Esophagus squamous epithelium (tissue), 5 donors: Measurements from ENCODE around the gene SMURF2. TPM values are rescaled to one million over a fixed set of nuclear protein-coding genes. Genes with fewer than 3 reads are reported as not detected.

Experiments used
- DNase-seq: peaks from one replicate; lab custom pipeline; 2025; lab: John Stamatoyannopoulos, UW
- H3K27ac ChIP-seq, 4 donors: fragments of 200-600 bp; sonication (generic); one replicate each; pipeline ENCODE4 v1.5.1; 2016 to 2019; ENCODE audit warnings: mild to moderate bottlenecking in 1 of 4
- H3K27me3 ChIP-seq, 4 donors: fragments of 200-600 bp; sonication (generic); 1 replicate in 3 of 4; 2 replicates in 1 of 4; pipeline versions ENCODE4 v1.5.1 to v1.6.0; 2017 to 2021; ENCODE audit warnings: antibody characterized with exemption in 1 of 4
- H3K36me3 ChIP-seq, 3 donors: fragments of 200-600 bp; sonication (generic); one replicate each; pipeline ENCODE4 v1.5.1; 2016 to 2019
- H3K4me1 ChIP-seq, 3 donors: fragments of 200-600 bp; sonication (generic); one replicate each; pipeline ENCODE4 v1.5.1; 2017 to 2019
- H3K4me3 ChIP-seq, 4 donors: fragments of 200-600 bp; sonication (generic); 1 replicate in 3 of 4; 2 replicates in 1 of 4; pipeline ENCODE4 v1.5.1; 2016 to 2019; ENCODE audit warnings: mild to moderate bottlenecking in 2 of 4, moderate library complexity in 1 of 4
- H3K9me3 ChIP-seq, 3 donors: fragments of 200-600 bp; sonication (generic); one replicate each; pipeline ENCODE4 v1.5.1; 2016 to 2019
- POLR2A ChIP-seq, 4 donors: fragments of 450-650 bp; IDR thresholded peaks; one replicate each; pipeline ENCODE4 v1.6.1; 2017; ENCODE audit warnings: antibody characterized with exemption in 4 of 4, mild to moderate bottlenecking in 4 of 4, moderate library complexity in 3 of 4
- WGBS, 2 donors: methylation state at CpG; one replicate each; pipeline ENCODE4 v1.1.5; 2018; 5-methylcytosine and 5-hydroxymethylcytosine counted together
- intact Hi-C: fragments of 100-400 bp; cut with DNase I; formaldehyde crosslinking; loops from one replicate; pipeline ENCODE4 v1.15.0; 2022
- total RNA-seq, 4 donors: library from RNA; depleted of rRNA; stranded (reverse); fragments of >200 nt; gene quantifications; one replicate each; pipeline ENCODE4 v1.1.0, GENCODE V29; 2016
- TF ChIP-seq, protein P1 (sequence below), 6 experiments: fragments of 450-650 bp in 4 of 6; fragments of 200-600 bp in 2 of 6; sonication (generic) in 2 of 6; IDR thresholded peaks; one replicate each; pipeline ENCODE4 v1.5.1; 2016 to 2019; ENCODE audit warnings: antibody characterized with exemption in 6 of 6, mild to moderate bottlenecking in 4 of 6, moderate library complexity in 4 of 6
- donor health status: DM: yes; HTN: yes; CAD: no.

The SMURF2 gene
- total RNA-seq, 4 donors from 2014 or later = 7.0 to 22.7 (median 13.0) TPM

DNA sequence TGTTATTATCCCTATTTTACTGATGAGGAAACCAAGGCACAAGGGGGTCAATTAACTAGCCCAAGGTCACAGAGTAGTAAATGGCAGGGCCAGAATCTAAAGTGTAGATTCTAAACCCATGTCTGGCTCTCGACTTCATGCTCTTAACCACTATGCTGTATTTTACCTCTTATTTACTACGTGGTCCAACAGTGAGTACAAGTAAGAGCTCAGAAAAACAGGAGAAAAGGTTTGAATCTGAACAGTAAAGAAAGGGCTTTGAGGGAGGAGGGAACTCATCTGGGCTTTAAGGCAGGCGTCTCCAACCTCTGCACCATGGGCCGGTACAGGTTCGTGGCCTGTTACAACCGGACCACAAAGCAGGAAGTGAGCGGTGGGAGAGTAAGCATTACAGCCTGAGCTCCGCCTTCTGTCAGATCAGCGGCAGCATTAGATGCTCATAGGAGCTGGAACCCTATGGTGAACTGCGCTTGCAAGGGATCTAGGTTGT lies 62.9 kb downstream of the SMURF2 start:
- intact Hi-C loops = no loop called here

DNA sequence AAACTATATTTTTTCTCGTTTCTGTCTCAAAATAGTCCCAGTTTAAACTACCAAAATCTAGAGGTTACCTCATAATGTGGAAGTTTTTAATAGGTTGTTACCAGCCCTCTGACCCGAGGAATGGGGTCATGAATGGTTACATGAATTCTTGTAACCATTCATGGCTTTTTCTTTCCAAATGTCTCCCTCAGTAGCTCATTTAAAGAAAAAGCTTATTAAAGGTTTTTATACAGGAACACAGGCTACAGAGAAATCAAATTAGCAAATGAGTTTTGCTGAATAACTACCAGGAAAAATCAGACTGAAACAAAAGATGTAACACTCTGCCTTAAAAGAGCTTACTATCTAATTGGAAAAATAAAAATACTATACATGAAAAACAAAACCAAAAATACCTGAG lies 63.4 kb downstream of the SMURF2 start:
- intact Hi-C loops = no loop called here
- H3K36me3 ChIP-seq = peaks cover 0 to 36% (median 0%) of the 10 kb centered on the region in 3 donors
- 77 to 79% methylated on average over 2 of the region's 2 CpGs for WGBS, 2 donors
- no peaks in the 10 kb centered on the region for H3K27me3 ChIP-seq
- no peak overlapping the region for H3K27ac ChIP-seq
- DNase-seq = no peak
- H3K4me1 ChIP-seq = peaks cover 0 to 9% (median 0%) of the 10 kb centered on the region in 3 donors
- no peak overlapping the region for H3K4me3 ChIP-seq
- no peaks in the 10 kb centered on the region for H3K9me3 ChIP-seq
- TF ChIP-seq, protein P1, sequence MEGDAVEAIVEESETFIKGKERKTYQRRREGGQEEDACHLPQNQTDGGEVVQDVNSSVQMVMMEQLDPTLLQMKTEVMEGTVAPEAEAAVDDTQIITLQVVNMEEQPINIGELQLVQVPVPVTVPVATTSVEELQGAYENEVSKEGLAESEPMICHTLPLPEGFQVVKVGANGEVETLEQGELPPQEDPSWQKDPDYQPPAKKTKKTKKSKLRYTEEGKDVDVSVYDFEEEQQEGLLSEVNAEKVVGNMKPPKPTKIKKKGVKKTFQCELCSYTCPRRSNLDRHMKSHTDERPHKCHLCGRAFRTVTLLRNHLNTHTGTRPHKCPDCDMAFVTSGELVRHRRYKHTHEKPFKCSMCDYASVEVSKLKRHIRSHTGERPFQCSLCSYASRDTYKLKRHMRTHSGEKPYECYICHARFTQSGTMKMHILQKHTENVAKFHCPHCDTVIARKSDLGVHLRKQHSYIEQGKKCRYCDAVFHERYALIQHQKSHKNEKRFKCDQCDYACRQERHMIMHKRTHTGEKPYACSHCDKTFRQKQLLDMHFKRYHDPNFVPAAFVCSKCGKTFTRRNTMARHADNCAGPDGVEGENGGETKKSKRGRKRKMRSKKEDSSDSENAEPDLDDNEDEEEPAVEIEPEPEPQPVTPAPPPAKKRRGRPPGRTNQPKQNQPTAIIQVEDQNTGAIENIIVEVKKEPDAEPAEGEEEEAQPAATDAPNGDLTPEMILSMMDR (IDR thresholded peaks at IDR 0.05) = no peak
- TF ChIP-seq POLR2A (IDR thresholded peaks at IDR 0.05) = no peak

More for the DNA sequence above, 62.9 kb downstream of the SMURF2 start:
- 47 to 79% methylated on average over 9 to 10 of the region's 10 CpGs for WGBS, 2 donors
- H3K9me3 ChIP-seq = no peaks in the 10 kb centered on the region
- no peaks in the 10 kb centered on the region for H3K27me3 ChIP-seq
- TF ChIP-seq, protein P1 (IDR thresholded peaks at IDR 0.05) = no peak
- no peak for TF ChIP-seq POLR2A (IDR thresholded peaks at IDR 0.05)
- no peak overlapping the region for H3K27ac ChIP-seq
- no peak overlapping the region for H3K4me3 ChIP-seq
- H3K4me1 ChIP-seq = peaks cover 0 to 9% (median 0%) of the 10 kb centered on the region in 3 donors
- H3K36me3 ChIP-seq = peaks cover 0 to 36% (median 0%) of the 10 kb centered on the region in 3 donors
- no peak for DNase-seq

DNA sequence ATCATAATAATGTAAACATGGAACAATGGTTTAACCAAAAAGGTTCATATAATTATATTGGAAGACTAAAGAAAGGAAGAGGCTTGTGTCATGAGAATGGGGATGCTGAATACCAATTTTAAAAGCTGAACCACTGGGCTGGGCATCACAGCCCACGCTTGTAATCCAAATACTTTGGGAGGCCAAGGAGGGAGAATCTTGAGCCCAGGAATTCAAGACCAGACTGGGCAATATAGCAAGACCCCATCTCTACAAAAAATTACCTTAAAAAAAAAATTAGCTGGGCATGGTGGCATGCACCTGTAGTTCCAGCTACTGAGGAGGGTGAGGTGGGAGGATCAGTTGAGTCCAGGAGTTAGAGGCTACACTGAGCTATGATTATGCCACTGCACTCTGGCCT lies 65.1 kb downstream of the SMURF2 start:
- Histone ChIP-seq H3K27ac (no peak overlapping the region), H3K27me3 (no peaks in the 10 kb centered on the region), H3K4me3 (no peak overlapping the region), H3K4me1 (peaks cover 0 to 5% (median 0%) of the 10 kb centered on the region in 3 donors), H3K9me3 (no peaks in the 10 kb centered on the region), H3K36me3 (peaks cover 0 to 52% (median 0%) of the 10 kb centered on the region in 3 donors)
- WGBS, 2 donors = 93 to 100% methylated on average over 1 of the region's 1 CpG
- no peak for DNase-seq
- intact Hi-C loops = no loop called here
- TF ChIP-seq POLR2A (IDR thresholded peaks at IDR 0.05) = no peak
- TF ChIP-seq, protein P1 (IDR thresholded peaks at IDR 0.05) = no peak

DNA sequence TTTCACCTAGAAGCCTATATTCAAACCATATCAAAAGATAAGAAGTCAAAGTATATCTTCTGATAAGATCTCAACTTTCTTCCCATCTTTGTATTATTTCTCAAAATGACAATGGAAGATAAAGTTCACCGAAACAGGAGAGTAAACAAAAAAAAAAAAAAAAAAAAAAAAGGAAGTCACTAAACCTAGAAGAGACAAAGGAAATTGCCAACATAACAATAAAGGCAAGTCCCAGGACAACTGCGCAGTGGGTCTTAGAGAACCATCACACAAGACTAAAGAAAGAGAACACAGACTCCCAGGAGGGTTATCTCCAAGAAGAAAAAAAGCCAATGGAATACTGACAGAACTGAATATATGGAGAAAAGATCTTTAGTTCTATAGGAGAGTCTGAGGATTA lies 65.7 kb downstream of the SMURF2 start:
- H3K27ac ChIP-seq = no peak overlapping the region
- 68 to 72% methylated on average over 2 of the region's 2 CpGs for WGBS, 2 donors
- no peaks in the 10 kb centered on the region for H3K27me3 ChIP-seq
- H3K9me3 ChIP-seq = no peaks in the 10 kb centered on the region
- peaks cover 0 to 56% (median 0%) of the 10 kb centered on the region in 3 donors for H3K36me3 ChIP-seq
- no peak for TF ChIP-seq POLR2A (IDR thresholded peaks at IDR 0.05)
- TF ChIP-seq, protein P1 (IDR thresholded peaks at IDR 0.05) = no peak
- no peak for DNase-seq
- peaks cover 0 to 5% (median 0%) of the 10 kb centered on the region in 3 donors for H3K4me1 ChIP-seq
- intact Hi-C loops = no loop called here
- no peak overlapping the region for H3K4me3 ChIP-seq

DNA sequence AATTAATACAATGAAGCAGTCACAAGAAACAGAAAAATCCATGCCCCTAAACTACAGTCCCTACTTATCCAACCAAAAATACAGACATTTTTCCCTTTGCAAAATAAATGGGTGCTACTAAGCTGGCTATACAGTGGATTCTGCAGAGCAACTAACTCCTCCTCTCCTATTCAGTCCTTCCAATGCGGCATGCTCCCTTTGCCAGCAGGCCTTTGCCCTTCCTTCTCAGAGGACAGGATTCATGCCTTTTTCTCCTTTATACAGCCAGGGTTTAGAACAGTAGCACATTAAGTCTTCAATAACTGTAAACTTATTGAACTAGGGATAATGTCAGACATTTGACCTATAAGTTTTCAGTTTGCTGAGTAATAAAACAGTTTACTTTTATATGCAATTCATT lies 70.2 kb downstream of the SMURF2 start:
- H3K27me3 ChIP-seq = no peaks in the 10 kb centered on the region
- H3K4me1 ChIP-seq = no peaks in the 10 kb centered on the region
- WGBS, 2 donors = 92% methylated on average over 1 of the region's 1 CpG
- intact Hi-C loops = no loop called here
- DNase-seq = no peak
- H3K4me3 ChIP-seq = no peak overlapping the region
- no peak overlapping the region for H3K27ac ChIP-seq
- H3K9me3 ChIP-seq = no peaks in the 10 kb centered on the region
- TF ChIP-seq POLR2A (IDR thresholded peaks at IDR 0.05) = no peak
- TF ChIP-seq, protein P1 (IDR thresholded peaks at IDR 0.05) = no peak
- H3K36me3 ChIP-seq = peaks cover 0 to 63% (median 0%) of the 10 kb centered on the region in 3 donors
